Esophagus squamous epithelium (tissue), 4 donors: Measurements from ENCODE around the gene PRRT3.

Source experiments
- POLR2A ChIP-seq, 4 donors: fragments of 450-650 bp; IDR thresholded peaks; one replicate each; pipeline ENCODE4 v1.6.1; 2017; ENCODE audit warnings: antibody characterized with exemption in 4 of 4, mild to moderate bottlenecking in 4 of 4, moderate library complexity in 3 of 4
- TF ChIP-seq, protein P1 (sequence below), 6 experiments: fragments of 450-650 bp in 4 of 6; fragments of 200-600 bp in 2 of 6; sonication (generic) in 2 of 6; IDR thresholded peaks; one replicate each; pipeline ENCODE4 v1.5.1; 2016 to 2019; ENCODE audit warnings: antibody characterized with exemption in 6 of 6, mild to moderate bottlenecking in 4 of 6, moderate library complexity in 4 of 6

GRCh38 chr3:9898467-9899241 lies 53.6 kb downstream of the PRRT3 start:
- TF ChIP-seq, protein P1, sequence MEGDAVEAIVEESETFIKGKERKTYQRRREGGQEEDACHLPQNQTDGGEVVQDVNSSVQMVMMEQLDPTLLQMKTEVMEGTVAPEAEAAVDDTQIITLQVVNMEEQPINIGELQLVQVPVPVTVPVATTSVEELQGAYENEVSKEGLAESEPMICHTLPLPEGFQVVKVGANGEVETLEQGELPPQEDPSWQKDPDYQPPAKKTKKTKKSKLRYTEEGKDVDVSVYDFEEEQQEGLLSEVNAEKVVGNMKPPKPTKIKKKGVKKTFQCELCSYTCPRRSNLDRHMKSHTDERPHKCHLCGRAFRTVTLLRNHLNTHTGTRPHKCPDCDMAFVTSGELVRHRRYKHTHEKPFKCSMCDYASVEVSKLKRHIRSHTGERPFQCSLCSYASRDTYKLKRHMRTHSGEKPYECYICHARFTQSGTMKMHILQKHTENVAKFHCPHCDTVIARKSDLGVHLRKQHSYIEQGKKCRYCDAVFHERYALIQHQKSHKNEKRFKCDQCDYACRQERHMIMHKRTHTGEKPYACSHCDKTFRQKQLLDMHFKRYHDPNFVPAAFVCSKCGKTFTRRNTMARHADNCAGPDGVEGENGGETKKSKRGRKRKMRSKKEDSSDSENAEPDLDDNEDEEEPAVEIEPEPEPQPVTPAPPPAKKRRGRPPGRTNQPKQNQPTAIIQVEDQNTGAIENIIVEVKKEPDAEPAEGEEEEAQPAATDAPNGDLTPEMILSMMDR (IDR thresholded peaks at IDR 0.05): no peak
- no peak for TF ChIP-seq POLR2A (IDR thresholded peaks at IDR 0.05)
